ENCODE data around the gene FAM228B. TPM values are rescaled to one million over a fixed set of nuclear protein-coding genes. Genes with fewer than 3 reads are reported as not detected.

The FAM228B gene
- total and polyA plus RNA-seq, 7 donors = 1.4 to 44.1 (median 24.7) TPM

- Histone ChIP-seq H3K27ac (no peak overlapping the region), H3K4me3 (no peak overlapping the region), H3K27me3 (no peaks in the 10 kb centered on the region), H3K4me1 (no peaks in the 10 kb centered on the region), H3K36me3 (peaks cover 0 to 91% (median 28%) of the 10 kb centered on the region in 4 donors), H3K9me3 (no peaks in the 10 kb centered on the region)
- TF ChIP-seq CTCF (IDR thresholded peaks at IDR 0.05) (no peak), POLR2AphosphoS5 (IDR thresholded peaks at IDR 0.05) (no peak), POLR2A (IDR thresholded peaks at IDR 0.05) (no peak), EP300 (IDR thresholded peaks at IDR 0.05) (no peak)
- no peak for DNase-seq
- WGBS, 2 donors = 78 to 93% methylated on average over 3 of the region's 3 CpGs
- intact Hi-C loops (cut with DNase I) = no loop called here
These were observed 91.6 kb downstream of the FAM228B start for GRCh38 chr2:24214880-24215279.

Other genes starting within 250 kb of the FAM228B start
- gene ATAD2B, start 196.3 kb upstream of the FAM228B start, total RNA-seq = 10 to 100 TPM; 19.7 to 22.5 (median 21.0) TPM
- 1 to 10 TPM; 2.4 to 5.8 (median 3.5) TPM for gene ATAD2B, start 196.3 kb upstream of the FAM228B start, polyA plus RNA-seq
- gene UBXN2A, start 183.0 kb upstream of the FAM228B start, total RNA-seq = 10 to 100 TPM; 15.0 to 21.2 (median 16.3) TPM
- 10 to 100 TPM in 1 of 3 donors, 1 to 10 TPM in 2; 8.1 to 11.4 (median 9.5) TPM for gene UBXN2A, start 183.0 kb upstream of the FAM228B start, polyA plus RNA-seq
- gene MFSD2B, start 113.4 kb upstream of the FAM228B start, total RNA-seq = not detected
- gene MFSD2B, start 113.4 kb upstream of the FAM228B start, polyA plus RNA-seq = under 1 TPM in 1 of 3 donors, not detected in 2; 0.10 TPM
- gene WDCP, start 76.1 kb upstream of the FAM228B start, total RNA-seq = 10 to 100 TPM in 1 of 4 donors, 1 to 10 TPM in 3; 3.1 to 10.0 (median 6.6) TPM
- gene WDCP, start 76.1 kb upstream of the FAM228B start, polyA plus RNA-seq = 1 to 10 TPM; 1.2 to 3.7 (median 1.8) TPM
- 1 to 10 TPM; 3.1 to 8.0 (median 5.7) TPM for gene FKBP1B, start 73.7 kb upstream of the FAM228B start, total RNA-seq
- gene FKBP1B, start 73.7 kb upstream of the FAM228B start, polyA plus RNA-seq = 10 to 100 TPM; 19.3 to 43.7 (median 30.6) TPM
- 100 to 1,000 TPM in 3 of 4 donors, 10 to 100 TPM in 1; 95.6 to 140 (median 135) TPM for gene SF3B6, start 47.1 kb upstream of the FAM228B start, total RNA-seq
- gene SF3B6, start 47.1 kb upstream of the FAM228B start, polyA plus RNA-seq = 100 to 1,000 TPM; 163 to 255 (median 183) TPM
- gene TP53I3, start 38.6 kb upstream of the FAM228B start, total RNA-seq = 10 to 100 TPM in 2 of 4 donors, 1 to 10 TPM in 2; 3.6 to 27.7 (median 16.8) TPM
- 100 to 1,000 TPM in 1 of 3 donors, 10 to 100 TPM in 2; 74.5 to 144 (median 88.3) TPM for gene TP53I3, start 38.6 kb upstream of the FAM228B start, polyA plus RNA-seq
- gene PFN4, start 135 bp upstream of the FAM228B start, total RNA-seq = 1 to 10 TPM in 1 of 4 donors, not detected in 3; 1.9 TPM
- gene PFN4, start 135 bp upstream of the FAM228B start, polyA plus RNA-seq = under 1 TPM in 1 of 3 donors, not detected in 2; 0.12 TPM
- 1 to 10 TPM; 1.5 to 3.6 (median 2.0) TPM for gene FAM228A, start 51.6 kb downstream of the FAM228B start, total RNA-seq
- under 1 TPM in 1 of 3 donors, not detected in 2; 0.23 TPM for gene FAM228A, start 51.6 kb downstream of the FAM228B start, polyA plus RNA-seq
- gene ITSN2, start 237.1 kb downstream of the FAM228B start, total RNA-seq = 10 to 100 TPM; 56.0 to 73.6 (median 58.1) TPM
- gene ITSN2, start 237.1 kb downstream of the FAM228B start, polyA plus RNA-seq = 10 to 100 TPM; 19.2 to 27.0 (median 19.7) TPM